ENCODE measurements around the gene UBE2E2.

- TF ChIP-seq, protein P1, sequence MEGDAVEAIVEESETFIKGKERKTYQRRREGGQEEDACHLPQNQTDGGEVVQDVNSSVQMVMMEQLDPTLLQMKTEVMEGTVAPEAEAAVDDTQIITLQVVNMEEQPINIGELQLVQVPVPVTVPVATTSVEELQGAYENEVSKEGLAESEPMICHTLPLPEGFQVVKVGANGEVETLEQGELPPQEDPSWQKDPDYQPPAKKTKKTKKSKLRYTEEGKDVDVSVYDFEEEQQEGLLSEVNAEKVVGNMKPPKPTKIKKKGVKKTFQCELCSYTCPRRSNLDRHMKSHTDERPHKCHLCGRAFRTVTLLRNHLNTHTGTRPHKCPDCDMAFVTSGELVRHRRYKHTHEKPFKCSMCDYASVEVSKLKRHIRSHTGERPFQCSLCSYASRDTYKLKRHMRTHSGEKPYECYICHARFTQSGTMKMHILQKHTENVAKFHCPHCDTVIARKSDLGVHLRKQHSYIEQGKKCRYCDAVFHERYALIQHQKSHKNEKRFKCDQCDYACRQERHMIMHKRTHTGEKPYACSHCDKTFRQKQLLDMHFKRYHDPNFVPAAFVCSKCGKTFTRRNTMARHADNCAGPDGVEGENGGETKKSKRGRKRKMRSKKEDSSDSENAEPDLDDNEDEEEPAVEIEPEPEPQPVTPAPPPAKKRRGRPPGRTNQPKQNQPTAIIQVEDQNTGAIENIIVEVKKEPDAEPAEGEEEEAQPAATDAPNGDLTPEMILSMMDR (conservative IDR thresholded peaks at IDR 0.05; ENCODE audit: low read length): no peak
- TF ChIP-seq EZH2phosphoT487 (IDR thresholded peaks at IDR 0.05; ENCODE audit: borderline replicate concordance, low read depth, low read length): no peak
Observed at GRCh38 chr3:23547905-23548650, 345.0 kb downstream of the UBE2E2 start.

Measured in OCI-LY7 (cell line).